ENCODE measurements around the gene DAPK1.

Gene DAPK1

DNA sequence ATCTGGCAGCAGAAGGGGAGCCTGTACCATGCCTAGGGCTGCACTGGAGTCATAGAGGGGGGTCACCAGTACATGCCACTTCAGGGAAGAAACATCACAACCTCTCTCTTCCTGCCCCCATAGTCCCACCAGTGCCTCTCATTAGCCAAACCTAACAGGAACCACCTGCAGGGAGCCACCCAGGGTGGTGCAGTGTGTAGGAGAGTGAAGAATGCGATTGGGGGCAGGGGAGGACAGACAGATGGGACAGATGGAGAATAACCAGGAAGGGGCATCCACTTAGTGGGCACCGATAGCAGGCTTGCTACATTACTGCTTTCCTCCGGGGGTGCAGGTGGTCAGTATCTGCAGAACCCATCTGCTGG lies 19.2 kb downstream of the DAPK1 start:
- DNase-seq, result peak in 1 of 2 experiments; percentile 32
- TF ChIP-seq POLR2A (IDR thresholded peaks at IDR 0.05; ENCODE audit: low read length) (no peak), GATA1 (IDR thresholded peaks at IDR 0.05; ENCODE audit: low read depth, low read length) (no peak)

DNA sequence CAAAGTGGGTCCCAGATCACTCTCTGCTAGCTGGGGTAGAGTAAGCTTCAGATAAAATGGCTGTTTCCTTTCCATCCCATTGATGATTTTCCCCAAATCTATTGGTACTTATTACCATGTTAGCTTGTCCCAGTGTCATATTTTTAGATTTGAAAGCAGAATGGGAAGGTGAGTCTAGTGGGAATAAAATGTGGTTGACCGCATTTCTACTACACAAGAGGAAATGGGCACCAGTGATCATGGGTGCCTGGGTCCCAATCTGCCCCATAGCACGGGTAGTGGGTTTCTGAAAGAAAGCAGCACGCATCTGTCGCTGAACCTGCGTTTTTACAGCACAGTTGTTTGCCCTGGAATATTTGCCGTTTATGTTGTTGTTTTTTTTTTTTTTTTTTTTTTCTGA lies 20.1 kb downstream of the DAPK1 start:
- no peak for TF ChIP-seq POLR2A (IDR thresholded peaks at IDR 0.05; ENCODE audit: low read length)
- no peak for TF ChIP-seq GATA1 (IDR thresholded peaks at IDR 0.05; ENCODE audit: low read depth, low read length)
- DNase-seq, result peak in 1 of 2 experiments; percentile 17

DNA sequence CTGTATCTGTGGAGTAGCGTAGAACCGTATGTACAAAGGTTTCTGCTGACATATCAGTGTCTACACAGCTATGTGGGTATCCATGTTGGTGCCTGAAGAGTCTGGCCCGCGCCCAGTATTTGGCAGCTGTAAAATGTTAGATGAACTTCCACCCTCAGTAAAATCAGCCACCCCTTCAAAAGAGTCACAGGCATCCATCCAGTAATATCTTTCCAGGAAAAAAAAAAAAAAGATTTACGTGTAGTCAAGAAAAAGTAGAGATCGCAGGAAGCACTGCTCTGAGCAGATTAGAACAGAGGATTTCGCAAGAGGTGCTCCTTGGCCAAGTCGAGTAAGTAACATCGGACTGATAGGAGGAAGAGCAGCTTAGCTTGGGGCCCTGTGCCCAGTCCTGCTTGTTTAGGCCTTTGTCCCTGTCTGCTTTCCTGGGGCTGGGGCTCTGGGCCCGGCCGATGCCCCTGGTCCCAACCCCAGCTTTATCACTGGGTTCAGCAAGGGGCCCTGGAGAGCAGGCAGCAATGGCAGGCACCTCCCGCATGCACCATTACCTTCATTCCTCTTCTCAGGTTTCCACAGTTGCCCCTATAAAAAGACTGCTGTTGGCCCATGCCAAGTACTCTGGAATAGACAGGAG lies 21.2 kb downstream of the DAPK1 start:
- DNase-seq, result peak; percentile 99
- TF ChIP-seq POLR2A (IDR thresholded peaks at IDR 0.05; ENCODE audit: low read length) (no peak), GATA1 (IDR thresholded peaks at IDR 0.05; ENCODE audit: low read depth, low read length) (peak; percentile 71)

DNA sequence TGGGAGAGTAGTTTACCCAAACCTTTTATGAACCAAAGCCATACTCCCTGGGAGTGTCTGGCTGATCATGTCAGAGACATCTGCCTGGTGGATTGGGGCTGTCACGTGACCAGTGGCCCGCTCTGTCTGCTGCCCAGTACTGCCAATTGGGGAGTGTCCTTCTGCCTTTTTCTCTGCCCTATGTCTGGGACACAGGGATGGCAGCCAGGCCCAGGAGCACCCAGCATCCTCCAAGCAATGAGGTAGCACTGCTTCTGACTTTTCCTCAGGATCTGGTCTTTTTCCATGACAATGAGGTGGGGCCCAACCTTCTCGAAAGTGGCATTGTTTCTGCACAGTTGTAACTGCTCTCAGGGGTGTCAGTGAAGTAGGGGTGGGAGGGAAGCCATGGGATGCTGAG lies 21.8 kb downstream of the DAPK1 start:
- peak; percentile 59 to 71 for DNase-seq
- TF ChIP-seq POLR2A (IDR thresholded peaks at IDR 0.05; ENCODE audit: low read length), result peak; percentile 8
- no peak for TF ChIP-seq GATA1 (IDR thresholded peaks at IDR 0.05; ENCODE audit: low read depth, low read length)

DNA sequence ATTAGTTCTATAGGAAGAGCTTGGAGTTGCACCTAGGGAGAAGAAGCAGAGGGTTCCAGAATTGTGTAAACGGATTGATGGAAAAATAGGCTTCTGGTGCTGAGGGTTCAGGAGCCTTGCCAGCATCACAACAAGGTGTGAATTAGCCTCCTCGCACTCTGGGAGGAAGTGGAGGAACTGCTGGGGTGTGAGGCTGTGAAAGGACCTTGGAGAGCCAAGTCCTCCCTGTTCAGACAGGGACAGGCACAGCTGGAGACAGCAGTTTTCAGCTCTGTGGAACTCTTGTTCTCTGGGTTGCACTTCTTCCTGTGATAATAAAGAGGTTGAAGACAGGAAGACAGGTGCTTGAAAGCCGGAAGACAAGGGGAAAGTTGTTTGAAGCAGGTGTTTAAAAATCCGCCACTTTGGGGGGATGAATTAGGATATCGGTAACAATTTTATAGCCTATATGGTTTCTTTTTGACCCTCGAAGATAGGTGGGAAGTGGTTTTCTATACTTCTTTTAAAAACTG lies 22.6 kb downstream of the DAPK1 start:
- DNase-seq, result peak in 1 of 2 experiments; percentile 39
- TF ChIP-seq POLR2A (IDR thresholded peaks at IDR 0.05; ENCODE audit: low read length) (no peak), GATA1 (IDR thresholded peaks at IDR 0.05; ENCODE audit: low read depth, low read length) (no peak)

DNA sequence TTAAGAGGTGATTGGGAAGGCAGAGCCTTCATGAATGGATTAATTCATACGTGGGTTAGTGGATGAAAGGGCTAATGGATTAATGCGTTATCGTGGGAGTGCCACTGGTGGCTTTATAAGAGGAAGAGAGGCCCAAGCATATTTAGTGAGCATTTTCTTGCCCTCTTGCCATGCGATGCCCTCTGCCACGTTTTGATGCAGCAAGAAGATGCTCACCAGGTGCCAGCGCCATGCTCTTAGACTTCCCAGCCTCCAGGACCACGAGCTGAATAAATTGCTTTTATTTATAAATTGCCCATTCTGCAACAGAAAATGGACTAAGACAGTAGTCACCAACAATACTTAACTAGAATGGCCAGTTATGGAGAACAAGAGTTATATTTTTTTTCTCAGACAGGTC lies 24.2 kb downstream of the DAPK1 start:
- DNase-seq, result no peak
- TF ChIP-seq GATA1 (IDR thresholded peaks at IDR 0.05; ENCODE audit: low read depth, low read length) (no peak), POLR2A (IDR thresholded peaks at IDR 0.05; ENCODE audit: low read length) (no peak)

DNA sequence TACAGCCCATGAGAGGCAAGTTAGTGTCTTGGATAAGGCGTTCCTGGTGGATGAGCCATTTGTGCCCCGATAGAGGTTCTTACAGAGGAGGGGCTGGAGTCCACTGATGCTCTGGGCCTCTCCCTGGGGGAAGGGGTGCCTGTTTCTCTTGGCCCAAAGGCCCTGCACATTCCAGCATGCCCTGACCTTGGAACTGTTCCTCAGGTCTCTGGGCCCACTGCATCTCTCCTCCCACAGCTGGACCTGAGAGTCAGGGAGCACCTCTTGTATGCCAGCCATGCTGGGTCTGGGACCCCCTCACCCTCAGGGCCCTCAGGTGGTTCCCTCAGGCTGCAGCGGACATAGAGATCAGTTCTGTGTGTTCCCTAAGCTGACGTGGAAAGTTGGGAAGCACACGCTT lies 26.4 kb downstream of the DAPK1 start:
- TF ChIP-seq GATA1 (IDR thresholded peaks at IDR 0.05; ENCODE audit: low read depth, low read length) (no peak), POLR2A (IDR thresholded peaks at IDR 0.05; ENCODE audit: low read length) (no peak)
- no peak for DNase-seq

DNA sequence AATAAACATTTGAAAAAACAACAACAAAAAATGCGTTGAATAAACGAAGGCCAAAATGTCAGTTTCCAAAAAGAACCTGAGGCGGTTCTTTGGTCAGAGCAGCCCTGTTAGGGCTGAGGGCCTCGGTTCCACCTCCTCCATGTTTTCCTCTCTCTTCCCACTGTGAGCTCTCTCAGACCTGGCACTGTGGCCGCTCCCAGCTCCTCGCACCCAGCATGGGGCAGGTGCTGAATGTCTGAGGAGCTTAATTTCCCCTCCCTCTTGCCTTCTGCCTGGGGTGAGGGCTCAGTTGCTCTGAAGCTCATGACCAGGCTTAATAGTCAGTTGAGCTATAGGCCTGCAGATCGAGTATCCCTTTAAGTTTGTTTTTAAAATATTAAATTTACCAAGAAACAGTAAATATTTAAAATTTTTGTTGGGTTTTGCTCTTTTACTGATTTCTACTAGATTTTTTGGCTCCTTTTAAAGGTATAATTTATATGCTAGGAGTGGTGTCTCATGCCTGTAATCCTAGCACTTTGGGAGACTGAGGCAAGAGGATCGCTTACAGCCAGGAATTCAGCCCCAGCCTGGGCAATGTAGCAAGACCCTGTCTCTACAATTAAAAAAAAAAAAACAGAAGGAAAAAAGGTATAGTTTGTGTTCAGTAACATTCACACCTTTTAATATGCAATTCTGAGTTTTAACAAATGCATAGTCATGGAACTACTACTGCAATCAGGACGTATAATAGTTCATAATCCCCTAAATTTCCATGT lies 28.1 kb downstream of the DAPK1 start:
- TF ChIP-seq GATA1 (IDR thresholded peaks at IDR 0.05; ENCODE audit: low read depth, low read length), result no peak
- DNase-seq, result no peak

DNA sequence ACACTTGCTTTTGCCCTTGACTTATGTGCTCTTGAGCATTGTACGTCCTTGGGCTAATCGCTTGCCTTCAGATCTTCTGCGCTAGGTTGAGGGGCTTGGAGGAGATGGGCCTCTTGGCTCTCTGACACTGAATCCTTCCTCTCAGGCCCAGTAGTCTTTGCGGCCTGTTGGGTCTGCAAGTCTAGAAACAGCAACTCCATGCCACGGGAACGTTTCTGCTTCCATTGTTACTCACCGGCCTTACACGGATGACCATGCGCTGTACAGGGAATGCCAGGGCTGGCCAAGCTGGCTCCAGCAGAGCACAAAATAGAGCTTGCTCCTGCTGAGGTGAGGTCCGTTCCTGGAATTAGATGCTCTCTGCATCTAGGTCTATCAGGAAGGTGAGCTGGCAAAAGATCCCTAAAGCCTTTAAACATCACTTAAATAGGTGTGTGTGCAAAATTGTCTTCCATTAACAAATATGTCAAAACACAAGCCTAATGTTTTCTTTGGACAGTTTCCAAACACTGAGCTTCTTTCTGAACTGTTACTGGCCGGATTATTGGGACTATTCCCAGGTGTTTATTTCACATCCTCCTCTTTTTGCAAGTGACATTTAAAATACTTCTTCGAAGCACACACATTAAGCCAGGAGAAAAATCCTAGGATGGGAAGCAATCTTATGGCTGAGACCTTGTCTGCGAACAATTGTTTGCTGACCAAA lies 29.7 kb downstream of the DAPK1 start:
- DNase-seq, result no peak
- TF ChIP-seq POLR2A (IDR thresholded peaks at IDR 0.05; ENCODE audit: low read length), result no peak
- no peak for TF ChIP-seq GATA1 (IDR thresholded peaks at IDR 0.05; ENCODE audit: low read depth, low read length)

DNA sequence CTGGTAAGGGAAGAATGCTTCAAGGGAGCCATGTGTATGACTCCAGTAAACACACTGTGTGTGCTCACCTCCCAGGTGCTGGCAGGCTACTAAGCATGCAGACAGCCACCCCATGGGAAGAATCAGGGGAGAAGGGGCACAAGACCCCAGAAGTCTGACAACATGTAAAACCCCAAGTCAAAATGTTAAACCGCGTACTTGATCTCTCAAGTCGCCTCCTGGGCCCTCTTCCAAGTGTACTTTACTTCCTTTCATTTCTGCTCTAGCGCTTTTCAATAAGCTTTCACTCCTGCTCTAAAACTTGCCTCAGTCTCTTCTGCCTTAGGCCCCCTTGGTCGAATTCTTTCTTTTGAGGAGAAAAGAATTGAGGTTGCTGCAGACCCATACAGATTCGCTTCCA lies 31.3 kb downstream of the DAPK1 start:
- no peak for TF ChIP-seq POLR2A (IDR thresholded peaks at IDR 0.05; ENCODE audit: low read length)
- TF ChIP-seq GATA1 (IDR thresholded peaks at IDR 0.05; ENCODE audit: low read depth, low read length), result no peak
- no peak for DNase-seq

DNA sequence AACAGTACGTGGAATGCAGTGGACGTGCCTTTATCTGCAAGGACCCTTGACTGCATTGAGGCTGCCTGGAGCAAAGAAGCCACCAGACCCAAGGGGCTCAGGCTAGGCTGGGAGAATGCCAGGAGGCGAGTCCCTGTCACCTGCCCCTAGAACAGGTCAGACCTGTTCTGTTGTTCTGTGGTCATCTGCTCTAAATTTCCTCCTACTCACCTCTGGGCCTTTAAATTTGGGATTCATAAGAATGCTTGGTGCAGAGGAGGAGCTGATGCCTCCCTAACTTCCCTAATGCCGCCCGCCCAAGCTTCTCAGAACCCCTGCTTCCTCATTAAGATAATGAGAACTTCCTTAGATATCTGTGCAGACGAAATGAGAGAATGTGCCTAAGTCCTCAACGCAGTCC lies 32.0 kb downstream of the DAPK1 start:
- no peak for TF ChIP-seq GATA1 (IDR thresholded peaks at IDR 0.05; ENCODE audit: low read depth, low read length)
- TF ChIP-seq POLR2A (IDR thresholded peaks at IDR 0.05; ENCODE audit: low read length), result no peak
- no peak for DNase-seq

DNA sequence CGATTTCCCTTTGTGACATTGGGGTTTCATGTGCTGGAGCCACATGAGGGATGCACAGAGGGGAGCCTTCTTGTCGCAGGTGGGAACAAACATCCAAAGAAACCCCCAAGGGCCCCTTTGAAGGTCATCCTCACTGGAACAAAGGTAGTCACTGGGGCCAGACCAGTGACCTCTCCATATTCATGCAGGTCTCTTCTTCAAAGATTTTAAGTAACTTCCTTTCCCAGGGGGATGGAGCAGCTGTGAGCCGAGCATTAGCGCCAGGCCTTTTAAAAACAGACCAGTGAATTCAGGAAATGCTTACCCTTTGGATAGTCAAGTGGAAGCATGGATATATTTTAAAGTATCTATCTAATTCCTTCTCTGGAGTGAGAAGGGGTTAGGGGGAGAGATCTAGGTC lies 33.0 kb downstream of the DAPK1 start:
- TF ChIP-seq POLR2A (IDR thresholded peaks at IDR 0.05; ENCODE audit: low read length) (no peak), GATA1 (IDR thresholded peaks at IDR 0.05; ENCODE audit: low read depth, low read length) (no peak)
- DNase-seq, result no peak

DNA sequence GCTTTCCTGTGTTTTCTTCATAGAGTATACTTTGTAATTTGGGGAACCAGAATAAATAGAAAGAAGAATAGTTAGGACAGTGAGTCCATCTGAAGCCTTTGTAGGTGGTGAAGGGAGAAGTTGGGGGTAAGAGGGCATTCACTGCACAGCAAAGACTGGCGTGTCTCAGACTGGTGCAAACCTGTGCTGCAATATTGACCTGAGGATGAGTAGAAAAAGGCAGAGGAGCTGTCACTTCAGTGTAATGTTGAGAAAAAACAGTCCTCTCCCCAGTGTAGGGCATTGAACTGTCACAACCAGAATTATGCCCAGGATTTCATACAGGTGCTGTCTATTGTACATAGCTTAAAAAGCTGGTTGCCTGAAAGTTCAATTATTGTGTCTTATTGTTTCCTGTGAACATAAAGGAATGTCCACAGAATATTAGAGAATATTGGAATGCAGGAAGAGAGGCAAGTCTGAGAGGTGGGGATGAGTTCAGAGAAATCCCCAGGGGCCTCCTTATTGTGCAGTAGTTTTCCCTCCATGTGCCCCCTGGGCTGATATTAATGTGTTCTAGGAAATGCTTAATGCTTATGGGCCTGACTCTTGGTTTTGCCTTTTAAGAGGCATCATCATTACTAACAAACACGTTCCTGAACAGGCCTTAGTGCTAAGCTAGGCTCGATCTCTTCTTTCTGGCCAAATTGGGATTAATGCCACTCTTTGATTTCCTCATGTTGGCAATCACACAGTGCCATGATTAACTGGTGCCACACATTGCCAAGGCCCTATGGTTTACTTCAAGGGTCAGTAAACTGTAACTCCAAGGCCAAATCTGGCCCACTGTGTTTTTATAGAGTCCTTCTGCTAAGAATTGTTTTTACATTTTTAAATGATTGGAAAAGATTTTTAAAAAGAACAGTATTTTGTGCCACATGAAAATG lies 34.0 kb downstream of the DAPK1 start:
- no peak for TF ChIP-seq POLR2A (IDR thresholded peaks at IDR 0.05; ENCODE audit: low read length)
- no peak for DNase-seq

DNA sequence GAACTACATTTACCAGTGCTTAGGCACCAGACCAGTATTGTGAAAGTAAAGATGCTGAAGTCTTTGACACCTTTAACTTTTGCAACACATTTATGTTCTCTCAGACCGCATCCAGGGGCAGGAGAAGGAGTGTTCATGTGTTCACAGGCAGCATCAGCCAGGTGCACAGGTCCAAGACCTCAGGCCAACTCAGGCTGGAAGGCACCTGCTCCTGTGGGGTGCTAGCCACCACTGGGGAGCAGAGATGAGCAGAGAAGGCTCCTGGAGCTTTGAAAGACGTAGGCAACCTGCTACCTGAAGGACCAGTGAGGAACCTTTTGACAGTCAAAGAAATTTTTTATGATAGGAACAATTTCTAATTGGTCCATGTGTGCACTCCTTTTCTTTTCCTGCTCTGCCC lies 35.6 kb downstream of the DAPK1 start:
- no peak for DNase-seq
- TF ChIP-seq GATA1 (IDR thresholded peaks at IDR 0.05; ENCODE audit: low read depth, low read length), result no peak

Measured in erythroblast (primary cell).